Ovary (tissue), 9 donors: Measurements from ENCODE around the gene ZNF106. TPM values are rescaled to one million over a fixed set of nuclear protein-coding genes. Genes with fewer than 3 reads are reported as not detected.

ENCODE experiments used
- DNase-seq, 5 donors: peaks; one replicate each; pipeline ENCODE4 v3.0.0-alpha.2; 2019 to 2020
- H3K27ac ChIP-seq, 2 donors: fragments of 200-600 bp; one replicate each; pipeline versions ENCODE4 v1.5.1 to v1.8.0; 2019 to 2022
- H3K27me3 ChIP-seq: fragments of 200-600 bp; one replicate; pipeline ENCODE4 v1.8.0; 2022
- H3K36me3 ChIP-seq: fragments of 200-600 bp; sonication (generic); one replicate; pipeline ENCODE4 v1.5.1; 2019
- H3K4me1 ChIP-seq: one replicate; pipeline ENCODE4 v1.8.1; 2013; ENCODE audit warnings: mild to moderate bottlenecking, moderate library complexity; ENCODE audit not compliant: insufficient read depth
- H3K4me3 ChIP-seq: fragments of 200-600 bp; sonication (generic); one replicate; pipeline ENCODE4 v1.5.1; 2017
- H3K9me3 ChIP-seq, 2 donors: fragments of 200-600 bp in 1 of 2; sonication (generic) in 1 of 2; one replicate each; pipeline versions ENCODE4 v1.5.1 to v1.8.1; 2013 to 2019; ENCODE audit warnings: mild to moderate bottlenecking in 1 of 2, moderate library complexity in 1 of 2
- CTCF ChIP-seq, 3 donors: fragments of 450-650 bp in 2 of 3; fragments of 200-600 bp in 1 of 3; IDR thresholded peaks; one replicate each; pipeline versions ENCODE4 v1.5.1 to v1.8.0; 2016 to 2022; ENCODE audit warnings: antibody characterized with exemption in 3 of 3, mild to moderate bottlenecking in 1 of 3
- EP300 ChIP-seq: sonication (generic); formaldehyde crosslinking; IDR thresholded peaks from one replicate; pipeline ENCODE4 v1.6.1; 2017; ENCODE audit warnings: antibody characterized with exemption
- POLR2A ChIP-seq: fragments of 450-650 bp; IDR thresholded peaks from one replicate; pipeline ENCODE4 v1.6.1; 2017; ENCODE audit warnings: antibody characterized with exemption, mild to moderate bottlenecking, moderate library complexity
- WGBS, 3 donors: extraction: QIAGEN DNeasy Blood & Tissue Kit in 1 of 3; methylation state at CpG; one replicate each; pipeline versions ENCODE4 v1.1.5 to v1.1.7; 2013 to 2017; 5-methylcytosine and 5-hydroxymethylcytosine counted together
- intact Hi-C, 4 donors: fragments of 100-400 bp; cut with DNase I; formaldehyde crosslinking; loops; one replicate each; pipeline versions ENCODE4 v1.11.0 to v1.15.1; 2022 to 2023
- polyA plus RNA-seq, 2 donors: library from polyadenylated mRNA; stranded (reverse); fragments of 200-250 nt in 1 of 2; fragments of 350-450 nt in 1 of 2; fragmentation: Illumina TruSeq in 1 of 2; extraction: RNeasy Lipid Tissue Mini Kit (QIAGEN cat#74804) in 1 of 2; gene quantifications; one replicate each; pipeline ENCODE4 v1.2.3, GENCODE V29; 2013 to 2014
- total RNA-seq, 7 donors: library from RNA; depleted of rRNA in 2 of 7; stranded (reverse); fragments of >200 nt in 2 of 7; fragmentation: NEBNext Ultra II Directional in 3 of 7; extraction: Animal tissue kit (Norgen Biotek cat#: 25700) in 3 of 7; gene quantifications; one replicate each; pipeline versions ENCODE4 v1.1.0 to v1.2.4, GENCODE V29; 2016 to 2023
- donor health status: DM: no; HTN: no; CAD: no; lungs with moderate emphysema.
- donor health status: DM: no; HTN: no; CAD: no.
- donor health status: Bipolar disorder and iron deficiency.
- donor health status: DM: yes; HTN: yes; CAD: no.
- donor health status: DM: no; HTN: no; CAD: no.
- donor health status: DM: yes; HTN: yes; CAD: no.

ZNF106 gene
- total and polyA plus RNA-seq, 9 donors, result 12.2 to 59.0 (median 43.4) TPM

DNA sequence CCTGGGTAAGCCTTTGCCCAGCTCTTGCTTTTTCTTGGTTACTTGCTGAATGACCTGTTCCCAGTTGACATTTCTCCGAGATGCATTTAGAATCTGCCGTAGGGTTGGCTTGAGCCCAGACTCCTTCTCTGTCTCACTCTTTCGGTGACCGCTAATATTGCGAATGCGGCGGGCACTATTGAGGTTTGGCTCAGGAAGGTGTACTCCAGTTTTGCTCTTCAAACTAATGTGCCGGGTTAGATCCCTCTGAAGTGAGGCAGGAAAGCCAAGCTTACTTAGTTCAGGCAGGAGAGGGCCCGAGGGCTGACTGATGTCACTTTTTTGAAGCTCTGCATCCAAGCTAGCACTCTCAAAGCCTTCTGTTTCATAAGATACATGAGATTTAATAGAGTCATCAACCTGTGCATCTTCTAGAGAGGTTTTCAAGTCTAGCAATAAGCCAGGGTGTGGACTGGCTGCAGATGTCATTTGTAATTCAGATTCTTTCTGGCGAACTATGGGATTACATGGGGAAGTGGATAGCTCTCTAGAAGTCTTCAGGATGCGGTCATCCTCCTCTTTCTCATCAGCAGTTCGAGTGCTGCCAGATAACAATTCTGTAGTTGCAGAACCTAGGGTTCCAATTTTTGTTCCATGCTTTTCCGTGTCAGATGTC is 41.0 kb downstream of the ZNF106 start:
- no peaks in the 10 kb centered on the region for H3K36me3 ChIP-seq
- no peaks in the 10 kb centered on the region for H3K9me3 ChIP-seq
- H3K27me3 ChIP-seq, result no peaks in the 10 kb centered on the region
- TF ChIP-seq CTCF (IDR thresholded peaks at IDR 0.05), result no peak
- TF ChIP-seq EP300, result no peak
- no peak for TF ChIP-seq POLR2A
- 97 to 99% (median 98%) methylated on average over 13 of the region's 13 CpGs for WGBS, 3 donors
- DNase-seq, result no peak
- intact Hi-C loops, result no loop called here
- no peak overlapping the region for H3K4me3 ChIP-seq
- H3K4me1 ChIP-seq, result peaks cover 1% of the 10 kb centered on the region
- no peak overlapping the region for H3K27ac ChIP-seq

GRCh38 chr15:42448281-42448680 is 42.7 kb downstream of the ZNF106 start:
- TF ChIP-seq CTCF (IDR thresholded peaks at IDR 0.05) (no peak), EP300 (no peak), POLR2A (no peak)
- no peak for DNase-seq
- peaks cover 1% of the 10 kb centered on the region for H3K4me1 ChIP-seq
- H3K36me3 ChIP-seq, result no peaks in the 10 kb centered on the region
- intact Hi-C loops, result no loop called here
- H3K9me3 ChIP-seq, result no peaks in the 10 kb centered on the region
- no peak overlapping the region for H3K27ac ChIP-seq
- H3K27me3 ChIP-seq, result no peaks in the 10 kb centered on the region
- 95 to 97% (median 97%) methylated on average over 6 of the region's 6 CpGs for WGBS, 3 donors
- no peak overlapping the region for H3K4me3 ChIP-seq

GRCh38 chr15:42447599-42447998 is 43.3 kb downstream of the ZNF106 start:
- intact Hi-C loops, result no loop called here
- H3K4me1 ChIP-seq, result peaks cover under 1% of the 10 kb centered on the region
- no peak for DNase-seq
- no peak overlapping the region for H3K4me3 ChIP-seq
- H3K36me3 ChIP-seq, result no peaks in the 10 kb centered on the region
- H3K27ac ChIP-seq, result no peak overlapping the region
- TF ChIP-seq POLR2A, result no peak
- TF ChIP-seq CTCF (IDR thresholded peaks at IDR 0.05), result no peak
- no peak for TF ChIP-seq EP300
- 88 to 95% (median 93%) methylated on average over 2 of the region's 2 CpGs for WGBS, 3 donors
- H3K9me3 ChIP-seq, result no peaks in the 10 kb centered on the region
- no peaks in the 10 kb centered on the region for H3K27me3 ChIP-seq

GRCh38 chr15:42445551-42445950 is 45.4 kb downstream of the ZNF106 start:
- no peak for DNase-seq
- no peaks in the 10 kb centered on the region for H3K27me3 ChIP-seq
- H3K9me3 ChIP-seq, result no peaks in the 10 kb centered on the region
- no peak overlapping the region for H3K27ac ChIP-seq
- intact Hi-C loops, result no loop called here
- H3K36me3 ChIP-seq, result no peaks in the 10 kb centered on the region
- no peak overlapping the region for H3K4me3 ChIP-seq
- H3K4me1 ChIP-seq, result no peaks in the 10 kb centered on the region
- TF ChIP-seq POLR2A, result no peak
- no peak for TF ChIP-seq EP300
- no peak for TF ChIP-seq CTCF (IDR thresholded peaks at IDR 0.05)
